Caco-2 (cell line): Measurements from ENCODE around the gene ALG5. TPM values are rescaled to one million over a fixed set of nuclear protein-coding genes. Genes with fewer than 3 reads are reported as not detected.

Experiments
- BruUV-seq: library from RNA; stranded (reverse); fragments of 400-500 nt; replicated peaks from 2 replicates; lab custom pipeline; 2021; lab: Mats Ljungman, UMichigan
- CTCF ChIA-PET: fragments of 300-600 bp; sonication (Branson Sonifier 250); formaldehyde crosslinking; loops from one replicate; lab custom pipeline; 2022; ENCODE audit warnings: antibody characterized with exemption; lab: Charles Lee
- POLR2A ChIA-PET: fragments of 300-600 bp; sonication (Branson Sonifier 250); formaldehyde crosslinking; loops from one replicate; lab custom pipeline; 2022; ENCODE audit warnings: antibody characterized with exemption; lab: Charles Lee
- DNase-seq, 2 experiments: peaks; one replicate each; pipeline versions ENCODE4 v3.0.0 to v3.0.0-alpha.2; 2020 to 2022
- H3K27me3 ChIP-seq: replicated peaks from 2 replicates; pipeline ENCODE4 v1.6.0; 2011; ENCODE audit warnings: low read length; ENCODE audit not compliant: control insufficient read depth, insufficient read depth
- H3K36me3 ChIP-seq: 2 replicates; pipeline ENCODE4 v1.5.1; 2011; ENCODE audit warnings: low read length; ENCODE audit not compliant: control insufficient read depth, insufficient read depth
- H3K4me1 ChIP-seq: fragments of 250-450 bp; sonication (Bioruptor Pico); 2 replicates; pipeline ENCODE4 v1.5.1; 2020; ENCODE audit warnings: mild to moderate bottlenecking
- H3K4me3 ChIP-seq: 2 replicates; pipeline ENCODE4 v1.5.1; 2011; ENCODE audit warnings: low read depth, mild to moderate bottlenecking, control low read depth, low read length
- H3K9me3 ChIP-seq: fragments of 250-450 bp; sonication (Bioruptor Pico); 2 replicates; pipeline ENCODE4 v1.5.1; 2020; ENCODE audit warnings: mild to moderate bottlenecking, moderate library complexity
- H3K27ac Mint-ChIP-seq: one replicate; pipeline ENCODE4 v1.8.0; 2022; ENCODE audit warnings: mixed read lengths; ENCODE audit not compliant: unreplicated experiment
- H3K27me3 Mint-ChIP-seq: one replicate; pipeline ENCODE4 v1.8.0; 2022; ENCODE audit warnings: mixed read lengths; ENCODE audit not compliant: insufficient read depth, unreplicated experiment
- H3K36me3 Mint-ChIP-seq: one replicate; pipeline ENCODE4 v1.8.0; 2022; ENCODE audit warnings: mild to moderate bottlenecking, mixed read lengths; ENCODE audit not compliant: insufficient read depth, unreplicated experiment
- H3K4me1 Mint-ChIP-seq: one replicate; pipeline ENCODE4 v1.8.0; 2022; ENCODE audit warnings: low read depth, mixed read lengths; ENCODE audit not compliant: unreplicated experiment
- H3K4me3 Mint-ChIP-seq: one replicate; pipeline ENCODE4 v1.8.0; 2022; ENCODE audit warnings: mild to moderate bottlenecking, moderate library complexity, mixed read lengths; ENCODE audit not compliant: unreplicated experiment
- H3K9me3 Mint-ChIP-seq: one replicate; pipeline ENCODE4 v1.8.0; 2022; ENCODE audit warnings: mixed read lengths; ENCODE audit not compliant: unreplicated experiment
- intact Hi-C: fragments of 100-400 bp; cut with micrococcal nuclease; formaldehyde crosslinking; loops from one replicate; pipeline ENCODE4 v1.10.0; 2022; ENCODE audit not compliant: unreplicated experiment
- total RNA-seq: library from RNA; stranded (reverse); gene quantifications from 2 replicates; pipeline ENCODE4 v1.2.3, GENCODE V29; 2022
- TF ChIP-seq, protein P1 (sequence below), 2 experiments: fragments of 200-600 bp in 1 of 2; IDR thresholded peaks; 1 replicate in 1 of 2; 2 replicates in 1 of 2; pipeline versions ENCODE4 v1.5.1 to v1.8.0; 2011 to 2022; ENCODE audit warnings: antibody characterized with exemption in 1 of 2, control low read depth in 1 of 2, inconsistent platforms in 1 of 2, low read depth in 1 of 2, low read length in 1 of 2, mild to moderate bottlenecking in 1 of 2, moderate library complexity in 1 of 2; ENCODE audit not compliant: insufficient read depth in 1 of 2, severe bottlenecking in 1 of 2, unreplicated experiment in 1 of 2

Gene ALG5
- total RNA-seq, 1 experiment from 2014 or later = 62.0 TPM

DNA sequence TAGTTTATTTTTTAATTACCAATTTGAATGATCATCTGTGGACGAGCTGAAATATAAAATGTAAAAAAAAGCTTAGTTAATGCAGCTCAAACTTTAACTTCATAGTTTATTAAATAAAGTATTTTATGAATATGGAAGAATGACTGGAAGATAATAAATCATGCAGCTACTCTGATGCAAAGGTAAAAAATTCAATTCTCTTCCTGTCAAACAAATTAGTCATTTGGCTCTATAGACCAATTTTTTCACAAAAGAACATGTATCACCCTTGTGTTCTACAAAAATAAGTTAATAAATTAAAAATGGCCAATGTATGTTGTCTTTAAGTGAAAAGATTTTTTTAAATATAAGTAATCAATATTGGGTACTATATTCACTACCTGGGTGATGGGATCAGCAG lies 27.6 kb upstream of the ALG5 start:
- no peaks in the 10 kb centered on the region for H3K27me3 ChIP-seq
- DNase-seq = no peak
- ChIA-PET CTCF (no interaction called here), POLR2A (interaction anchor here (0.6 kb wide), 1 partner anchor 267 kb away, joined by 4 read pairs; no protein-coding TSS in a partner anchor)
- H3K4me3 Mint-ChIP-seq = no peak overlapping the region
- intact Hi-C loops = no loop called here
- no peaks in the 10 kb centered on the region for H3K9me3 ChIP-seq
- H3K4me1 Mint-ChIP-seq = no peaks in the 10 kb centered on the region
- peaks cover 4% of the 10 kb centered on the region; the same call in 1 of the 2 replicates for H3K36me3 ChIP-seq
- TF ChIP-seq, protein P1, sequence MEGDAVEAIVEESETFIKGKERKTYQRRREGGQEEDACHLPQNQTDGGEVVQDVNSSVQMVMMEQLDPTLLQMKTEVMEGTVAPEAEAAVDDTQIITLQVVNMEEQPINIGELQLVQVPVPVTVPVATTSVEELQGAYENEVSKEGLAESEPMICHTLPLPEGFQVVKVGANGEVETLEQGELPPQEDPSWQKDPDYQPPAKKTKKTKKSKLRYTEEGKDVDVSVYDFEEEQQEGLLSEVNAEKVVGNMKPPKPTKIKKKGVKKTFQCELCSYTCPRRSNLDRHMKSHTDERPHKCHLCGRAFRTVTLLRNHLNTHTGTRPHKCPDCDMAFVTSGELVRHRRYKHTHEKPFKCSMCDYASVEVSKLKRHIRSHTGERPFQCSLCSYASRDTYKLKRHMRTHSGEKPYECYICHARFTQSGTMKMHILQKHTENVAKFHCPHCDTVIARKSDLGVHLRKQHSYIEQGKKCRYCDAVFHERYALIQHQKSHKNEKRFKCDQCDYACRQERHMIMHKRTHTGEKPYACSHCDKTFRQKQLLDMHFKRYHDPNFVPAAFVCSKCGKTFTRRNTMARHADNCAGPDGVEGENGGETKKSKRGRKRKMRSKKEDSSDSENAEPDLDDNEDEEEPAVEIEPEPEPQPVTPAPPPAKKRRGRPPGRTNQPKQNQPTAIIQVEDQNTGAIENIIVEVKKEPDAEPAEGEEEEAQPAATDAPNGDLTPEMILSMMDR (IDR thresholded peaks at IDR 0.05; ENCODE audit: insufficient read depth in 1 of 2, low read depth in 1 of 2, low read length in 1 of 2, severe bottlenecking in 1 of 2, unreplicated experiment in 1 of 2) = no peak
- no peaks in the 10 kb centered on the region for H3K4me1 ChIP-seq
- H3K4me3 ChIP-seq = no peak overlapping the region
- no TSS peak for BruUV-seq
- H3K9me3 Mint-ChIP-seq = no peaks in the 10 kb centered on the region
- no peak overlapping the region for H3K27ac Mint-ChIP-seq
- H3K36me3 Mint-ChIP-seq = peaks cover 59% of the 10 kb centered on the region
- no peaks in the 10 kb centered on the region for H3K27me3 Mint-ChIP-seq

DNA sequence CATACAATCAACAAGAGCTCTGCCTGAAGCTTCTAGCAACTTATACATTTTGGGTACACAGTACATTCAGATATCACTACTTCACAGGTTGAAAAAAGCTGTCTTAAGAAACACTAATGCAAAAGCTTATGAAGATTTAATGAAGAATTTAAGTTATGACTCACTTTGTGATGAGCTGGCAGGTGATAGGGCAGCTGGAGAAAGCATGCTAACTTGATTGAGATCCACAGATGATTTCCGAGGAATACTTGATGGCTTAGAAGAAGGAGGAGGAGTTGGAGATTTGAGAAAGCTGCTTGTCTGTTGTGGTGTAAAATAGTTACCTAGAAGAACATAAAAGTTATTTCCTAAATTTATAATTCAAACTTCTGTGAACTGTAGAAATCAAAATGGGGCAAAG lies 24.7 kb upstream of the ALG5 start:
- ChIA-PET CTCF (no interaction called here), POLR2A (no interaction called here)
- TF ChIP-seq, protein P1 (IDR thresholded peaks at IDR 0.05; ENCODE audit: insufficient read depth in 1 of 2, low read depth in 1 of 2, low read length in 1 of 2, severe bottlenecking in 1 of 2, unreplicated experiment in 1 of 2) = no peak
- H3K36me3 ChIP-seq = peaks cover 4% of the 10 kb centered on the region; the same call in 1 of the 2 replicates
- Mint-ChIP-seq H3K9me3 (no peaks in the 10 kb centered on the region), H3K27ac (no peak overlapping the region), H3K36me3 (peaks cover 51% of the 10 kb centered on the region), H3K27me3 (no peaks in the 10 kb centered on the region), H3K4me1 (no peaks in the 10 kb centered on the region), H3K4me3 (no peak overlapping the region)
- no peaks in the 10 kb centered on the region for H3K9me3 ChIP-seq
- H3K4me1 ChIP-seq = no peaks in the 10 kb centered on the region
- no peak for DNase-seq
- no peaks in the 10 kb centered on the region for H3K27me3 ChIP-seq
- BruUV-seq = no TSS peak
- intact Hi-C loops = no loop called here
- H3K4me3 ChIP-seq = no peak overlapping the region

DNA sequence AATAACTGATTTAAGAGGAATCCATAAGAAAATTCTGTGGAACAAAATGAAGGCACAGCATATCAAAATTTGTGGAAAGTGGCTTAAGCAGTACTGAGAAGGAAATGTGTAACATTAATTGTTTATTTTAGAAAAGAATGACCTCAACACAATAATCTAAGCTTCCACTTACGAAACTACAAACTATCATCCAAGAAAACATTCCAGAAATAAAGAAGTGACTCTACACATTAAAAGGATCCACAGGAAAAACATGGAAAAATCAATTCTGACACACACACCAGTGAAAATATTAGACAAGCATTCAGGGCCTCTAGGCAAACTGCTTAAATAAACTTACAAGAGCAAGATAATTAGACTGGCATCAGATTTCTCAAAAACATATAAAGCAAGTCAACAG lies 15.5 kb upstream of the ALG5 start:
- H3K36me3 ChIP-seq = peaks cover 4% of the 10 kb centered on the region; the same call in 1 of the 2 replicates
- H3K4me3 ChIP-seq = no peak overlapping the region
- ChIA-PET CTCF (no interaction called here), POLR2A (no interaction called here)
- Mint-ChIP-seq H3K36me3 (peaks cover 65% of the 10 kb centered on the region), H3K27ac (no peak overlapping the region), H3K4me3 (no peak overlapping the region), H3K9me3 (no peaks in the 10 kb centered on the region), H3K4me1 (no peaks in the 10 kb centered on the region), H3K27me3 (no peaks in the 10 kb centered on the region)
- TF ChIP-seq, protein P1 (IDR thresholded peaks at IDR 0.05; ENCODE audit: insufficient read depth in 1 of 2, low read depth in 1 of 2, low read length in 1 of 2, severe bottlenecking in 1 of 2, unreplicated experiment in 1 of 2) = no peak
- no TSS peak for BruUV-seq
- H3K9me3 ChIP-seq = no peaks in the 10 kb centered on the region
- no peaks in the 10 kb centered on the region for H3K27me3 ChIP-seq
- intact Hi-C loops = no loop called here
- no peaks in the 10 kb centered on the region for H3K4me1 ChIP-seq
- no peak for DNase-seq
